GM12878 (cell line): ENCODE results near the gene ZWILCH. TPM values are rescaled to one million over a fixed set of nuclear protein-coding genes. Genes with fewer than 3 reads are reported as not detected.

Experiments
- ATAC-seq: fragments of 200-7000 bp; cut with Tn5 transposase; 3 replicates; pipeline ENCODE4 v1.9.1; 2020; ENCODE audit warnings: mild to moderate bottlenecking, moderate library complexity
- BruUV-seq: library from RNA; stranded (reverse); fragments of 400-500 nt; replicated peaks from 2 replicates; lab custom pipeline; 2021; lab: Mats Ljungman, UMichigan
- CTCF ChIA-PET: fragments of 300-600 bp; sonication (Branson Sonifier 250); formaldehyde crosslinking; extraction: SDS; loops from one replicate; lab custom pipeline; 2021; ENCODE audit warnings: inconsistent platforms; lab: Yijun Ruan, JAX
- POLR2A ChIA-PET: fragments of 350-600 bp; formaldehyde crosslinking; extraction: SDS; loops from one replicate; lab custom pipeline; 2021; ENCODE audit warnings: inconsistent platforms; lab: Charles Lee
- RAD21 ChIA-PET: fragments of 300-600 bp; sonication (Branson Sonifier 250); formaldehyde crosslinking; loops from one replicate; lab custom pipeline; 2023; ENCODE audit warnings: antibody characterized with exemption; ENCODE audit not compliant: unreplicated experiment; lab: Charles Lee
- SMC1A ChIA-PET: fragments of 300-600 bp; sonication (Branson Sonifier 250); formaldehyde crosslinking; loops from one replicate; lab custom pipeline; 2023; ENCODE audit not compliant: unreplicated experiment, uncharacterized antibody; lab: Charles Lee
- DNase-seq: peaks from one replicate; pipeline ENCODE4 v3.0.0-alpha.2; 2011; ENCODE audit warnings: low read depth, low spot score
- FAIRE-seq: peaks from 3 replicates; lab custom pipeline; 2011; peaks lifted over from hg19 to GRCh38; lab: Jason Lieb, UNC
- H2AFZ ChIP-seq: 2 replicates; pipeline ENCODE4 v1.6.0; 2011; ENCODE audit warnings: low read depth, low read length, control low read depth; ENCODE audit not compliant: control insufficient read depth
- H3K27ac ChIP-seq: 2 replicates; pipeline ENCODE4 v1.5.1; 2011; ENCODE audit warnings: control low read depth; ENCODE audit not compliant: control insufficient read depth, insufficient read depth
- H3K27me3 ChIP-seq, 2 experiments: replicated peaks in 1 of 2; 2 replicates each; pipeline versions ENCODE4 v1.6.0 to v1.6.1; 2011; ENCODE audit warnings: low read length in 1 of 2; ENCODE audit not compliant: control insufficient read depth in 2 of 2, insufficient read depth in 2 of 2
- H3K36me3 ChIP-seq, 2 experiments: 2 replicates each; pipeline ENCODE4 v1.5.1; 2011; ENCODE audit warnings: low read length in 1 of 2; ENCODE audit not compliant: control insufficient read depth in 2 of 2, insufficient read depth in 2 of 2
- H3K4me1 ChIP-seq: 2 replicates; pipeline ENCODE4 v1.6.1; 2011; ENCODE audit warnings: mild to moderate bottlenecking, low read length, moderate library complexity, mixed read lengths; ENCODE audit not compliant: control insufficient read depth, insufficient read depth
- H3K4me2 ChIP-seq: 2 replicates; pipeline ENCODE4 v1.6.0; 2011; ENCODE audit warnings: control low read depth; ENCODE audit not compliant: control insufficient read depth, insufficient read depth
- H3K4me3 ChIP-seq: fragments of 200-600 bp; sonication (generic); 2 replicates; pipeline ENCODE4 v1.5.1; 2016
- H3K79me2 ChIP-seq: 2 replicates; pipeline ENCODE4 v1.6.0; 2011; ENCODE audit warnings: low read length; ENCODE audit not compliant: control insufficient read depth, insufficient read depth
- H3K9ac ChIP-seq: 2 replicates; pipeline ENCODE4 v1.8.0; 2011; ENCODE audit warnings: low read length, control low read depth, mixed read lengths; ENCODE audit not compliant: control insufficient read depth, insufficient read depth
- H3K9me3 ChIP-seq: replicated peaks from 3 replicates; pipeline ENCODE4 v1.5.1; 2011; ENCODE audit warnings: mild to moderate bottlenecking, low read length; ENCODE audit not compliant: control insufficient read depth, insufficient read depth
- H4K20me1 ChIP-seq: 2 replicates; pipeline ENCODE4 v1.6.0; 2011; ENCODE audit not compliant: control insufficient read depth, insufficient read depth
- ATF2 ChIP-seq: IDR thresholded peaks from 2 replicates; pipeline ENCODE4 v1.6.1; 2012; ENCODE audit warnings: low read length, inconsistent platforms
- ATF7 ChIP-seq: fragments of 450-650 bp; IDR thresholded peaks from 2 replicates; pipeline ENCODE4 v1.6.1; 2016; ENCODE audit warnings: low read depth, mild to moderate bottlenecking
- BRCA1 ChIP-seq: IDR thresholded peaks from 2 replicates; pipeline ENCODE4 v1.6.1; 2011; ENCODE audit warnings: low read depth, low read length, improper control_type of control experiment
- FOS ChIP-seq: IDR thresholded peaks from 3 replicates; pipeline ENCODE4 v1.6.1; 2011; ENCODE audit warnings: borderline replicate concordance; ENCODE audit not compliant: insufficient read length; ENCODE audit errors: extremely low read depth
- HCFC1 ChIP-seq: fragments of 150-350 bp; IDR thresholded peaks from 2 replicates; pipeline ENCODE4 v1.6.1; 2014; ENCODE audit warnings: low read length
- JUNB ChIP-seq: IDR thresholded peaks from 2 replicates; pipeline ENCODE4 v1.6.1; 2016; ENCODE audit warnings: antibody characterized with exemption, mild to moderate bottlenecking
- MYB ChIP-seq: fragments of 150-350 bp; IDR thresholded peaks from 2 replicates; pipeline ENCODE4 v1.6.1; 2014; ENCODE audit warnings: mild to moderate bottlenecking, low read depth, low read length, borderline replicate concordance
- NFXL1 ChIP-seq: fragments of 450-650 bp; IDR thresholded peaks from 2 replicates; pipeline ENCODE4 v1.6.1; 2017; ENCODE audit warnings: antibody characterized with exemption, mild to moderate bottlenecking, borderline replicate concordance
- NR2C2 ChIP-seq: IDR thresholded peaks from 2 replicates; pipeline ENCODE4 v1.6.1; 2011; ENCODE audit warnings: borderline replicate concordance, low read depth; ENCODE audit not compliant: control insufficient read depth, insufficient read length
- POU2F2 ChIP-seq: IDR thresholded peaks from 3 replicates; pipeline ENCODE4 v1.6.1; 2011; ENCODE audit warnings: low read depth, mild to moderate bottlenecking, low read length, borderline replicate concordance
- RBBP5 ChIP-seq: fragments of 200-600 bp; sonication (generic); conservative IDR thresholded peaks from 2 replicates; pipeline ENCODE4 v1.6.1; 2016
- SREBF2 ChIP-seq: IDR thresholded peaks from 2 replicates; pipeline ENCODE4 v1.6.1; 2012; ENCODE audit warnings: mild to moderate bottlenecking, low read length
- STAT3 ChIP-seq: IDR thresholded peaks from 2 replicates; pipeline ENCODE4 v1.6.1; 2011; ENCODE audit warnings: low read depth, low read length, improper control_type of control experiment
- TARDBP ChIP-seq: IDR thresholded peaks from 2 replicates; pipeline ENCODE4 v1.6.1; 2016; ENCODE audit warnings: borderline replicate concordance
- TCF7 ChIP-seq: IDR thresholded peaks from 2 replicates; pipeline ENCODE4 v1.6.1; 2014; ENCODE audit warnings: antibody characterized with exemption, borderline replicate concordance
- WGBS: methylation state at CpG from one replicate; pipeline ENCODE4 v1.1.6; 2016; ENCODE audit warnings: low lambda C conversion rate; ENCODE audit not compliant: insufficient replicate concordance, insufficient coverage; ENCODE audit errors: missing lambda C conversion rate; 5-methylcytosine and 5-hydroxymethylcytosine counted together
- in situ Hi-C: fragments of 300-500 bp; cut with MboI; formaldehyde crosslinking; loops from 9 replicates; pipeline ENCODE4 v1.14.3; 2018; ENCODE audit warnings: mixed read lengths
- intact Hi-C: fragments of 100-400 bp; cut with micrococcal nuclease; formaldehyde crosslinking; loops from one replicate; pipeline ENCODE4 v1.14.2; 2022; ENCODE audit not compliant: unreplicated experiment
- polyA plus RNA-seq, 11 experiments: library from polyadenylated mRNA; depleted of rRNA in 4 of 11; unstranded in 6 of 11; stranded (reverse) in 5 of 11; fragments of >200 nt; fragmentation: Nextera tagmentation in 4 of 11; fragmentation: Illumina TruSeq in 1 of 11; extraction: Ambion mirVana in 4 of 11; extraction: Trizol in 1 of 11; gene quantifications; 1 replicate in 1 of 11; 2 replicates in 10 of 11; pipeline versions ENCODE4 v1.2.1 to v1.2.3, GENCODE V29; 2011 to 2016; ENCODE audit warnings: inconsistent platforms in 2 of 11, missing spikeins in 2 of 11, low read depth in 1 of 11
- total RNA-seq, 4 experiments: library from RNA; depleted of rRNA in 3 of 4; stranded (reverse); fragments of >200 nt in 3 of 4; fragmentation: Illumina TruSeq in 1 of 4; extraction: Trizol in 1 of 4; gene quantifications; 2 replicates each; pipeline versions ENCODE4 v1.2.1 to v1.2.3, GENCODE V29; 2013 to 2021
- TF ChIP-seq, protein P1 (sequence below): fragments of 450-650 bp; formaldehyde crosslinking; IDR thresholded peaks from 2 replicates; pipeline ENCODE4 v1.4.0; 2020; ENCODE audit warnings: mild to moderate bottlenecking, moderate library complexity
- TF ChIP-seq, protein P2 (sequence below): fragments of 450-650 bp; IDR thresholded peaks from 2 replicates; pipeline ENCODE4 v1.6.1; 2017; ENCODE audit warnings: mild to moderate bottlenecking, low read depth, inconsistent platforms; ENCODE audit not compliant: poor library complexity, severe bottlenecking

The ZWILCH gene
- total and polyA plus RNA-seq, 10 of the 15 experiments (the other 5 are each of a cell fraction or from before 2014, with no cell fraction given): 15.6 to 73.9 (median 32.4) TPM

DNA sequence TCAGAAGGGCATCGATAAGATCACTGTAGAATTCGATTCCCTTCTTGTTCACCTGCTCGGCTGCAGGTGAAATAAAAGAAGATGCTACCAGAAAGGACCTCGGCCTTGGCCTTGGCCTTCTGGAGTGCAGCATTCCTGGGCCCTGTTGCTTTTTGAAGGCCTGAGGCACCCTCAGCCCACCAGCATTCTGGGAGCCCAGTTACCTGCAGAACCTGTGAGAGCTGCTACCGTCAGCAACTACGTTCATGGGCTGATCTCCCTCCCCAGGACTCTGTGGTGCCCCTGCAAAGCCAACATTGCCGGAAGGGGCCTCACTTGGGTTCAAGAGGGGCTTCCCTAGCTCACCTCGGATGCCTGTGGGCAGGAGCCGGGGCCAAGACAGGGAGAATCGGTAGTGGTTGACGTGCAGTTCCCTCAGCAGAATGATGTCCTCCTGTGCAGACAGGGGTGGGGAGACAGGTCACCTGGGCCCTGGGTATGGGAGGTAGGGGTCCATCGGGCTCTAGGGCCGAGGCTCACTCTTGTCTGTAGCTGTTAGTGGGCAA, 58.5 kb downstream of the ZWILCH start:
- Histone ChIP-seq H3K79me2 (no peaks in the 10 kb centered on the region), H3K9me3 (no peaks in the 10 kb centered on the region), H3K36me3 (no peaks in the 10 kb centered on the region), H3K4me1 (no peaks in the 10 kb centered on the region), H3K4me3 (no peak overlapping the region), H3K27ac (no peak overlapping the region), H3K27me3 (no peaks in the 10 kb centered on the region), H2AFZ (no peak overlapping the region), H3K4me2 (no peak overlapping the region), H4K20me1 (no peaks in the 10 kb centered on the region), H3K9ac (no peak overlapping the region)
- intact Hi-C loops: no loop called here
- 63% methylated on average over 13 of the region's 13 CpGs for WGBS
- ChIA-PET POLR2A (no interaction called here), CTCF (interaction anchor here (0.9 kb wide), 1 partner anchor 10 kb away, joined by 3 read pairs; no protein-coding TSS in a partner anchor), SMC1A (no interaction called here), RAD21 (interaction anchor here (0.6 kb wide), 1 partner anchor 13 kb away, joined by 4 read pairs; no protein-coding TSS in a partner anchor)
- no peak for DNase-seq
- no TSS peak for BruUV-seq
- ATAC-seq: no peak
- FAIRE-seq: no peak
- TF ChIP-seq JUNB (no peak), RBBP5 (no peak), NR2C2 (no peak), ATF7 (no peak), TCF7 (no peak), ATF2 (no peak), SREBF2 (no peak), POU2F2 (no peak), BRCA1 (no peak), MYB (no peak), HCFC1 (no peak), TARDBP (no peak), NFXL1 (no peak), FOS (no peak), STAT3 (no peak)
- TF ChIP-seq, protein P1, sequence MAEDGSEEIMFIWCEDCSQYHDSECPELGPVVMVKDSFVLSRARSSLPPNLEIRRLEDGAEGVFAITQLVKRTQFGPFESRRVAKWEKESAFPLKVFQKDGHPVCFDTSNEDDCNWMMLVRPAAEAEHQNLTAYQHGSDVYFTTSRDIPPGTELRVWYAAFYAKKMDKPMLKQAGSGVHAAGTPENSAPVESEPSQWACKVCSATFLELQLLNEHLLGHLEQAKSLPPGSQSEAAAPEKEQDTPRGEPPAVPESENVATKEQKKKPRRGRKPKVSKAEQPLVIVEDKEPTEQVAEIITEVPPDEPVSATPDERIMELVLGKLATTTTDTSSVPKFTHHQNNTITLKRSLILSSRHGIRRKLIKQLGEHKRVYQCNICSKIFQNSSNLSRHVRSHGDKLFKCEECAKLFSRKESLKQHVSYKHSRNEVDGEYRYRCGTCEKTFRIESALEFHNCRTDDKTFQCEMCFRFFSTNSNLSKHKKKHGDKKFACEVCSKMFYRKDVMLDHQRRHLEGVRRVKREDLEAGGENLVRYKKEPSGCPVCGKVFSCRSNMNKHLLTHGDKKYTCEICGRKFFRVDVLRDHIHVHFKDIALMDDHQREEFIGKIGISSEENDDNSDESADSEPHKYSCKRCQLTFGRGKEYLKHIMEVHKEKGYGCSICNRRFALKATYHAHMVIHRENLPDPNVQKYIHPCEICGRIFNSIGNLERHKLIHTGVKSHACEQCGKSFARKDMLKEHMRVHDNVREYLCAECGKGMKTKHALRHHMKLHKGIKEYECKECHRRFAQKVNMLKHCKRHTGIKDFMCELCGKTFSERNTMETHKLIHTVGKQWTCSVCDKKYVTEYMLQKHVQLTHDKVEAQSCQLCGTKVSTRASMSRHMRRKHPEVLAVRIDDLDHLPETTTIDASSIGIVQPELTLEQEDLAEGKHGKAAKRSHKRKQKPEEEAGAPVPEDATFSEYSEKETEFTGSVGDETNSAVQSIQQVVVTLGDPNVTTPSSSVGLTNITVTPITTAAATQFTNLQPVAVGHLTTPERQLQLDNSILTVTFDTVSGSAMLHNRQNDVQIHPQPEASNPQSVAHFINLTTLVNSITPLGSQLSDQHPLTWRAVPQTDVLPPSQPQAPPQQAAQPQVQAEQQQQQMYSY (CRISPR knock-in tag): no peak
- TF ChIP-seq, protein P2, sequence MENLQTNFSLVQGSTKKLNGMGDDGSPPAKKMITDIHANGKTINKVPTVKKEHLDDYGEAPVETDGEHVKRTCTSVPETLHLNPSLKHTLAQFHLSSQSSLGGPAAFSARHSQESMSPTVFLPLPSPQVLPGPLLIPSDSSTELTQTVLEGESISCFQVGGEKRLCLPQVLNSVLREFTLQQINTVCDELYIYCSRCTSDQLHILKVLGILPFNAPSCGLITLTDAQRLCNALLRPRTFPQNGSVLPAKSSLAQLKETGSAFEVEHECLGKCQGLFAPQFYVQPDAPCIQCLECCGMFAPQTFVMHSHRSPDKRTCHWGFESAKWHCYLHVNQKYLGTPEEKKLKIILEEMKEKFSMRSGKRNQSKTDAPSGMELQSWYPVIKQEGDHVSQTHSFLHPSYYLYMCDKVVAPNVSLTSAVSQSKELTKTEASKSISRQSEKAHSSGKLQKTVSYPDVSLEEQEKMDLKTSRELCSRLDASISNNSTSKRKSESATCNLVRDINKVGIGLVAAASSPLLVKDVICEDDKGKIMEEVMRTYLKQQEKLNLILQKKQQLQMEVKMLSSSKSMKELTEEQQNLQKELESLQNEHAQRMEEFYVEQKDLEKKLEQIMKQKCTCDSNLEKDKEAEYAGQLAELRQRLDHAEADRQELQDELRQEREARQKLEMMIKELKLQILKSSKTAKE: no peak
- in situ Hi-C loops: no loop called here
